ENCODE measurements around the gene RBMS1.

The RBMS1 gene

DNA sequence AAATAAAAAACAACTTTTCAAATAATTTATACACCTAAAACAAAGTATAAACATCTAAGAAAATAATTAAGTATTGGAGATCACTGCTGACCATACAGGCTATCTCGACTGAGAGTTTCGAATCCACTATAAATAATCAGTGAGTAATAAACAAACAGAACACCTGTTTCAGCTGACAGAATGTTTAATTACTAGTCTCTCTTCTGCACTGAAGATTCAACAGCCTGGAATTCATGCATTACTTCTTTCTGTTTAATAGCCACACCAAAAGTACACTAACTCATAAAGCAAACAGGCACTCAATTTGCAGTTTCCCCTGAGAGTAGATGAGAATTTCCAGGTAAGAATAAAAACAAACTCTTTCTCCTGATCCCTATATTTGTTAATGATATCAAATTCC lies 138.5 kb downstream of the RBMS1 start:
- no peak for DNase-seq

DNA sequence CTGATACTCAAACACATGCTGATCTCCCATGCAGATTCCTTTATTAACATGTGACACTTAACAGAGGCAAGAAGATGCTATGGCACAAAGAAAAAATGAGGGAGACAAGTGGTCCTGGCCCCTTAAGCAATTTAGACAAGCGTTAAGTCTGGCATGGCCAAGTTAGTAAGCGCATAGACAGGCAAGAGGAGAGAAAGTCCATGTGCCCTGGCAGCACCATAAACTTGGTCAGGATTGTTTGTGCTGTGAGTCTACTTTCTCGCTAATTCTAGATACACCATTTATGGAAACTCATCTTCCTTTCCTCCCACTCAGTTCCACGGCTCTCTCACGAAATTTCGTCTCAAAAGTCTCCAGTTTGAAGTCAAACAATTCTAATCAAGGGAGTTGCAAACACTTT lies 138.9 kb downstream of the RBMS1 start:
- DNase-seq, result no peak

DNA sequence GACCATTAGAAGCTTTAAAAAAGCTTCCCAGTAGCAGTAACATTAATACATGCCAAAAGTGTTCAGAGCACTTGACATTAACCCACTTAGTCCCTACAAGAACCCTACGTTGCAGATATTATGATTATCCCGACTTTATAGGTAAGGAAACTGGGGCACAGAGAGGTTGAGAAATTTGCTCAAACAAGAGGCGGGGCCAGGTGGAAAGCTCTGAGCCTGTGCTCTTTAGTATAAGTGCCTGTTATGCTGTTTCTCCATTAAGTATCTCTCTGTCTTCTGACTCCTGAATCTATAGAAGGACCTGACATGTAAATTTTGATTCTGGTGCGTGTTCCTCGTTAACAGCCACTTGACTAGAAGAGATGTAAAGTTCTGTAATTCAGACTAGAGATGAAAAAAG lies 139.8 kb downstream of the RBMS1 start:
- no peak for DNase-seq

DNA sequence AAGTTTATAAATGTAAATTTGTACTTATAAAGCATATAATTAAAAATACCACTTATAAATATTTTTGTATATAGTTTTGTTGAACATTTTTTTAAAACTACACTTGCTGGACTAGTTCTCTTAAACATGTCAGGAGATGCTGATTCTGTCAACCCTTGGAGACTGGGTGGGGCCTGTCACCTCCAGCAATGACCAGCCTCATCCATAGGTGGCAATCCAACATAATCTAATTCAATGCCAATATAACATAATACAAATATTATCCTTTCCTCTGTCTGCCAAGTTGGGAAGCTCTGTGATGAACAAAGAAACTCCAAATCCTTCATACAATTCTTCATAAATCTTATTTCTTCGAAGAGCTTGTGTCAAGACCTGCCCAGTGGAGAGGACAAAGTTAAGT lies 140.4 kb downstream of the RBMS1 start:
- DNase-seq, result no peak

DNA sequence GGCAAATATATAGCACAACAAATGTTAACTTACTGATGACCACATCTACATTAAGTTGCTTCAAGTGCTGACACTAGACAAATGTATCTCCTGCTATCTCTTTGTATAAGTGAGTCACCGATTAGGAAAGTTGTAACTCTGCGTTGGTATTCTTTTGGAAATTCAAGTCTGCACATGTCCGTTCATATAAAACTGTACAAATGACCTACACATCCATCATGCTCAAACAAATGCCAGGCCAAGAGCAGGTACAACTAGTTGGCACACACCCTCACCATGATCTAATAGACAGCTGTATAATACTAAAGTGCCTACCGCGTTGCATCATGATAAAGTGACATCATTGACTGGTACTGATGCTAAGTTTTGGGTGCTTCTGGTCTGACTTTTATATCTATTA lies 141.1 kb downstream of the RBMS1 start:
- no peak for DNase-seq

DNA sequence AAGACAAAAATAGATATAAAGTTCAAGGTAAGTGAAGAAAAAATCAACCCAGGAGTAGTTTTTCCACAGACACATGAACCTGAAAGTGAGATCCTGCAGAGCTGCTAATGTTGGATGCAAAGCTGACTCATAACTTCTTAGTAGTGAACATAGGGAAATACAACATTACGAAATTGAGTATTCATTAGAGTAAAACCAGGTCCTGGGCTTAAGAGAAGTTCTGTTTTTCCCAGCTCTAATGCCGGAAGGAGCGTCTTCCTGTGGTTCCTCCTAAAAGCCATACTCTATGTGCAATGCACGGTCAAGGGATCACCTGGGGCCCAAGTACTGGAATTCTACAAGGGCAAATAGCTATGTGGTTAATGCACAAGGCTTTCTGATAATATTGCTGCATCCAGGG lies 141.7 kb downstream of the RBMS1 start:
- DNase-seq, result no peak

DNA sequence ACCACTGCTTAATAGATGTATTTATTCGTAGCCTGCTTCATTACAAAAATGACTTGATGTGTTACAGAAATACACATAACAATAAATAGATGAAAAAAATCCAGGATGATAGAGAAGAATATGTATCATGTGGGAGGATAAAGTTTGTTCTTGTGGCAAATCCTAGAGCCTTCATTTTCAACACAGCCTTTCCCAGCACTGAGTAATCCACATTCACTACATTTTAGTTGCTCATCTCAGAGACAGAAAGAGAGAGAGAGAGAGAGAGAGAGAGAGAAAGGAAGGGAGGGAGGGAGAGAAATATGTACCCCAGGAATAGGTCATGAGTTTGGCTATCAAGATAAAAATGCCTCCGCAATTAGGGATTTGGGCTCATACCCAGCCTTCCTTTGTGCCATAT lies 144.3 kb downstream of the RBMS1 start:
- no peak for DNase-seq

DNA sequence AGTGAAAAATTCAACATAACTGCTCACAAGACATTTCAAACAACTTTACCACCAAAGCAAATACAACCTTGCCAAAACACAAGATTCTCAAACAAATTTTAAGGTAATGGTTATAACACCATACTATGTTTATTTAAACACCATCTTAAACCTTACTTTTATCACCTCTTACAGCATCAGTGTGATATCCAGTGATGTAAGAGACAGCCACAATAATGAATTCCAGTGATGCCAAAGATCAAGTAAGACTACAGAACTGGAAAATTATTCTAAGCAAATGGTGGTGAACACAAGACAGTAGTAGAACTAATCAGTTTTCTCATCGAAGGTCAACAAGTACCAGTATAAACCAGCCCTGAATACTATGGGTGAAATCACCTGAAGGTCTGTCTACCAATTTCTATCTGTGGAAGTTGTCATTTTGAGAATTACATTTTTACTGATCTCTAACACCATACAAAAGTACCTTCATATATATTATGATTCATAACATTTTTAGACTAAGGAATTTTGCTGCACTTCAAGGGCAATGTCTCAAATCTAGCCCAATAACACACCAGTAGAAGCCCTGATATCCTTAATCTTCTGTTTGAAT lies 146.2 kb downstream of the RBMS1 start:
- no peak for DNase-seq

DNA sequence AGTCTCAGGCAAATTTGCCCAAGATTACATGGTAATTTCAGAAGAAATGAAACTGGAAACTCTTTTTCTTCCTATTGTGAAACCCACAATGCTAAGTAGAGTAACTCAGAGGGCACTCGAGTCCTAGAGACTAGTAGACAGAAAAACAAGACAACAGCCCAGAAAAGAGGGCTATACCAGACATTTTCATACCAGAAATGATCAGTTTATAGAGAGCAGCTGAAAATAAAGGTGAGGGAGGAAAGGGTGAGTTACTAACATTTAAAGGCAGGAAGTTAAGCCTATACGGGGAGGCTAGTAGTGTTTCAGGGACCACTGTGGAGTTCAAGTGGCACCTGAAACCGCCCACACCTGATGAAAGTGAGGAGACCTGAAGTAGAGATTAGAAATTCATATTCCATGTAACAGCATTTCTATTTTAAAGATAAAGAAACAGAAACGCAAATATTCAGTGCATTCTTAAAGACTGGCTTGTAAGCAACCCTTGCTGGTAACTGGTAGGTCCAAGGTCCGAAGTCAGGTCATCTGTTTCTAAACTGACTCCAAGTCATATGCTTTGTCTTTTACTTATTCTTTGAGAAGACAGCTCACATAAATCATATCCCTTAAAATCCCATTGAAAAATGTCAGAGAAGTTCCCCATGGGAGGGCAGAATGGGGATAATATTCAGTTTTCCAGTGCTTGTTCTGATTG lies 148.4 kb downstream of the RBMS1 start:
- no peak for DNase-seq

DNA sequence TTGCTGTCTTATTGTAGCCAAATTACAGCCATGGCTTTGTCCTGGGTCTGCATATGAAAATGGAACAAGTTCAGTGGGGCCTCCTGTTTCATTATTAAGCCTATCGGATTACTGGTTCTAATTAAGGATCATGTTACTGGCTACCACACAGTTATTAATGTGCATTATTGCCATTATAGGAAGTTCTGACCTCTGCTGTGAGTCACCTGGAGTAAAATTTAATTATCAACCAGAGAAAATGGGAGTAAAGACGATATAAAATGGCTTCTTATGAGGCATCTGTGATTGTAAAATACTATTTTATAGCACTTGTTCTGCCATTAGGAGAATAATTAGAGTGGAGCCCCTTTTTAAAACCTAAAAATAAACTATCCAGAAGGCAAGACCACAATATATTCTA lies 150.2 kb downstream of the RBMS1 start:
- DNase-seq, result no peak

DNA sequence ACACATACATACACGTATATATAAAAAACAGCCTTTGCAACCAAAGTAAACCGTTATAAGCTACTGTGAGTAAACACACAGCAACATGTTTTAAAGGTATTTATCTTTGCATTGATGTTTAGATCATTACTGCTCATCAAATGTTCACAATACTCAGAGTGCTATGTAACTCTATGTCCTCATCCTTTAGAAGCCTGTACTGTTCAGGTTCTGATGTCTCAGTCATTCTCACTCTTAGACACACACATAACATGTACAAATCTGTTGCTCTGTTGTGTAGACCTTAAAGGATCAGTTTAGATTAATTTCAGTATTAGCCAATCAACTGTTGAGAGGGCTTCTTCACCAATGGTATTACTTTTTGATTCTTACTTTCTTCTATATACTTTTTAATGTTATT lies 153.9 kb downstream of the RBMS1 start:
- no peak for DNase-seq

DNA sequence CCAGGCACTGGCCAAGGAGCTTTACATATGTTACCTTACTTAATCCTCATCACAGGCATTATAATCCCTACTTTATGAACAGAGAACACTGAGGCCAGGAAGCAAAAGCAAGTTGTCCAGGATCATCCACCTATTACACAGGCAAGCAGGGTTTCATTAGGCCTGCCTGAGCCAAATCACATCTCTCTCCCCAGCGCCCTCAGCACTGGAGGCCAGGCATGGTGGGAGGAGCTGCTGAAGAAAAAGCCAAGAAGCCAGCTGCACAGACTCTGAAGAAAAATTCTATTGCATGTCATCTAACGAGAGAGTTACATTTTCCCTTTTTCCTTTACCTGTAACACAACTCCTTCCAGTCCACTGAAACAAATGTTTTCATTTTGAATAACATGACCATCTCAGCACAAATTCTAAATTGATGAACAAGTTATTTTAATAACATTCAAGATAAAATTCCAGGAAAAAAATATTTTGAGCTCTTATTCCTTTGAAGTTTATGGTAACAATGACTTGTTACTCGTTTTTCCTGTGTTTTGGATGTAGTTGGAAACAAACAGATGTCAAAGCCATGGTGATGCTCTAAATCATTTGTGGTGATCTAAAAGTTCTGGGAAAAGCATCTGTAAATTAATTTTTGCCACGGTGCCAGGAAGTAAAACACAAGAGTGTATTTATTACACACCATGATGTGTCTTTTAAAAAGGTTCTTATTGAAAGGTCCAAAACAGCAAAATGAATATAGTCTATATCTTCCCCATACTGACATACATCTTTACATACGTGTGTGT lies 154.5 kb downstream of the RBMS1 start:
- DNase-seq, result no peak

DNA sequence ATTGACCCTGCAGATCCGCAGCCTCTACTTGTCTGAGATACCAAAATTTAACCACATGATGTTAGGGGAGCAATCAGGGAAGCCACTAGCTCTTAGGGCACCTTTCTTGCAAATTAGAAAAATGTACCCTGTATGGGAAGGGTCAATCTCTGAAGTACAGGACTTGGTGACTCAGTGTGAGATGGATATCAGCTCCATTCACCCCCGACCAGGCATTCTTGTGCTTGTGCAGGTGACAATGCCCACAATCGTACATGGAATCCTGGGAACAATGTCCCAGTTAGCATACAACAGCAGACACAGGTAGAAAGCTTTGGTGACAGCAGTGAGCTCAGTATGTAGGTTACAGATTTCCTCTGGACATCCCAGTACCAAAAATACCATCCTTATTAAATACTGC lies 155.9 kb downstream of the RBMS1 start:
- no peak for DNase-seq

DNA sequence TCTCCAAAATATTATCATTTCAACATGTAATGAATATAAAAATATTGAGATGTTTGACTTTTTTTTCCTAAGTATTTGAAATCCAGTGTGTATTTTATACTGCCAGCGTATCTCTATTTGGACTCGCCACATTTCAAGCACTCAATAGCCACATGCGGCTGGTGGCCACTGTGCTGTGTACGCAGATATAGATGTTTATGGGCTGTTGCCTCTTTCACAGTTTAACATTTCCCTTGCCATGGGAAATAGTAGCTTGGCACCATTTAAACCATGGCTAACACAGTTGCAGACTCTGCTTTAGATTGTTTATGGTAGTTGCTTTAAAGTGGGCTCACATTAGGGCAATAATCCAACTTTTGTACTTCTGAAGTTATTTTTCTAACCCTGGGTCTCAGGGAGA lies 157.0 kb downstream of the RBMS1 start:
- no peak for DNase-seq

DNA sequence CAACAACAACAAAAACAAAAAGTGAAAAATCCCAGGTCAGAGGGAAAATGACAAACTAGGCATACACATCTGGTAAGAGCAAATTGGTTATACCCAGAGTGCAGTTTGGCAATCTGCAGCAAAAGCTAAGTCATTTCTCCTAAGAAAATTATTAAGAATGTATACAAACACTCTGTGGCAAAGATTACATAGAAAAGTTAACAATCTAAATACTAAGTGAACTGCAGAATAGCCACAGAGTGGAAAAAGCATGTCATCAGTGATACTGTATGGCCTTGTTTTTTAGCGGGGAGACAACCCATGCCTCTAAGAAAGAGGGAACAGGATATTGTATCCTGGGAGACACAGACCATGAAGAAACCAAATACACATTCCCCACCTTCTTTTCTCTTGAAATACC lies 157.5 kb downstream of the RBMS1 start:
- no peak for DNase-seq

DNA sequence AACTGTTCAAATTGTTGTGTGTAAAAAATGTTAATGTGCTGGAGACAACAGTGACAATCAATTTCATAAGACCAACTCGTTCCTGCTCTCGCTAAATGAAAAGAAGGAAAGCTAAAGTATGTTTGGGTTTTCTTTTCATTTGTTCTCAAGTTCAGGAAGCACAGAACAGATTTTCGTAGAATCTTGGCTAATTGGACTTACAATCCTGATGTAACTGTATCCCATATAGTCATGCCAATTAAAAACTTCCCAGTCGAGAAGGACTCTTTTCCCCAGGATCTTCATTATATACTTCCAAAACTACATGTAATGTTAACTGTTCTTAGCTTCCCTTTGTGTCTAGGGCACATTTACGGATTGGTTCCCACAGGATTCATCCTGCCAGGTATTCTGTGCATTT lies 158.2 kb downstream of the RBMS1 start:
- DNase-seq, result no peak

DNA sequence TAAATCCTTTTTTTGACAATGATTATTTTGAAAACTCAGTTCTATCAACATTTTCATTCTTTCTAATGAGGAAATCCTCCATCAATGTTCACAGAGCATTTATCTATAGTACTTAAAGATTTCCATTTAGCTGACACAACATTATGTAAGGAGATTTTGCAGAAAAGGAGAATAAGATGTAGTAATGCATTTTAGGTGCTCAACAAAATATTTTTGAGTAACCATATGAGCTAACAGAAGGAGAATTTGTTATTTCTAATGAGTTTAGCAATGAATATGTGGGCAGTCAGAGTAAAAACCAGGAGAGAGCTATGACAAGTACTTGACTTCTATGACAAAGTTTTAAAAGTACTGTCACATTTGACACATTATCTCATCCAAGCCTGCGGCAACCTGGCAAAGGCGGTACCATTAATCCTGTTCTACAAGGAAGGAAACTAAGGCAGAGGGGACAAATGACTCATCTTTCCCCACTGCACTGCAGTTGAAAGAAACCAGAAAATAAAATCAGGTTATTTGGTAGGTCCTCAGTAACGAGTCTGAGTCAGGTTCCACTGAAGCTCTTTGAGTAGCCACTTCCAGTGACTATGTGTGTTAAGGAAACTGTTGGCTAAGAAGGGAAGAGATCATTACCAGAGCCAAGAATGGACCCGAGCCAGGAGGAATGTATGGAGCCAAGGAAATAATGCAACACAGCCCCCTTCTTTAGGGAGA lies 159.4 kb downstream of the RBMS1 start:
- no peak for DNase-seq

DNA sequence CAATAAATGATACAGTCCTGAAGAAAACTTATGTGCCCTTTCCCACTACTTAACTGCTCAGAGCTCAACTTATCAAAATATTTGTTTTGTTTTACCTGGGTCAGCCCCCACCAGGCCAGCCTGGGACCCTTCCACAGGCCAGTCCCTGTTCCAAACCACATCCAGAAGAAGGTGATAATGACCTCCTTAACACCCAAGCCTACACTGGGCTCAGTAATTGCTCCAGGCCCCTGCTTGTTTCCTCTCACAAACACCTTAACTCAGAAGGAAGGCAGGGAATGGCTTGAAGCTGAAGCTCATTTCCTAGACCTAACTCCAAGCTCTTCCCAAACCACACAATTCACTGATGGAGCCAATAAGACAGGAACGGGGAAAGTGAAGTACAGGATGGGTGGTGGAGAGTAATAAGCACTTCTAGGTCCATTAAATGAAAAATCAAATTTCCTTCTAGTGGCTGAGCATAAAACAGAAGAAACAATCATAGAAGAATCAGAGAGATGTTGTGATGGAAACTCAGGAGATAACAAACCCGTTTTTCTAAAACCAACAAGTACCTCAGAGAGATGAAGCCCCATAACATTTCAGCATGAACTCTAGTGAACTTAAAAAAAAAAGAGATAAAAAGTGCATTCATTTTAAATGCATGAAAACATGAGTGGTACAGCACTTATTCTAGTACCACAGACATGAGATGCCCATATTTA lies 160.1 kb downstream of the RBMS1 start:
- no peak for DNase-seq

DNA sequence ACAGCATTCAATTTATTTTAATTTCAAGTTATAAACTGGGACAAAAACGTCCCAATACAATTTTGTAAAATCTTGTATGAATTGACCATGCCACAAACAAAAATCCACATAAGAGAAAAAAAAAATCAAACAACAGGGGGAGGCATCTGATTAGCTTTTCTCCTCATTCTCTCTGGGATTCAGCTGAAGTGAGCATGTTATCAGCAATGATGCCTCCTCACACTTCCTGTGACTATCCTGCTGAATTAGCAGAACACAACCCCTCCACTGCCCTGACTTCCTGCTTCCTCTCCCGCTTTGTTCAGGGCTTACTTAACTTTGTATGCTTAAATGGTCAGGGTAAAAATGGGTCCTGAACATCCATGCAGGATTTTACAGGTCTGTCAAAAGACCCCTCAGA lies 161.3 kb downstream of the RBMS1 start:
- no peak for DNase-seq

DNA sequence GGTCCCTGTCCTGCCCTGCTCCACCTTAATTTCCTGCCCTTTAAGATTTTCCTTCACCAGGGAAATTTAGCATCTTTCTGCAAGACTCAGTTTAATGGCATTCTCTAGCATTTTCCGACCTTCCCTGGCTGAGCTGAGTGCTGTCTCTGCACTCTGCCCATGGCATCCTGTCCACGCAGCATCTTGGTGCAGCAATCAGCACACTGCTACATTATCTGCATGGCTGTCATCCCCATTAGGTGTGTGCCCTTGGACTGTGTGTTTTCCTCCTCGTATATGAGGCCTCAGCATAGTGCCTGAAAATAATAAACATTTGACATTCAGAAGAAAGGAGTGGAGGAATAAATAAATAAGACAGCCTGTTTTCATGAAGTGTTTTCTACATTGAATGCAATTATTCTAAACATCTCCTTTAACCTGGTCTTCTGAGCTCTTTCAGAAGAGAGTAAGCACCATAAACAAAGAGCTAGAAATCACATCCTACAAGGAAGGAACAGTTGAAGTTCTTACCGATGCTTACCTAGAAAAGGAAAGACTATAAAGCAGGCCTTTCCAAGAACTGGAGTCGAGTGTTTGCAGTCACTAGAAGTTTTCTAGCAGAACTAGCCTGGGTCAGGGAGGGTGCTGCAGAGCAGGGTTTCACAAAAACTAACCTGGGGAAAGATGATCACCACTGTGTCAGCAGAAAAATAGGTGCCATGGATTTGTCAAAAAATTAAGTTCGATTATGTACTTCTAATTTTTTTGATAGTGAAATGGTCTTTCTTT lies 162.2 kb downstream of the RBMS1 start:
- no peak for DNase-seq

DNA sequence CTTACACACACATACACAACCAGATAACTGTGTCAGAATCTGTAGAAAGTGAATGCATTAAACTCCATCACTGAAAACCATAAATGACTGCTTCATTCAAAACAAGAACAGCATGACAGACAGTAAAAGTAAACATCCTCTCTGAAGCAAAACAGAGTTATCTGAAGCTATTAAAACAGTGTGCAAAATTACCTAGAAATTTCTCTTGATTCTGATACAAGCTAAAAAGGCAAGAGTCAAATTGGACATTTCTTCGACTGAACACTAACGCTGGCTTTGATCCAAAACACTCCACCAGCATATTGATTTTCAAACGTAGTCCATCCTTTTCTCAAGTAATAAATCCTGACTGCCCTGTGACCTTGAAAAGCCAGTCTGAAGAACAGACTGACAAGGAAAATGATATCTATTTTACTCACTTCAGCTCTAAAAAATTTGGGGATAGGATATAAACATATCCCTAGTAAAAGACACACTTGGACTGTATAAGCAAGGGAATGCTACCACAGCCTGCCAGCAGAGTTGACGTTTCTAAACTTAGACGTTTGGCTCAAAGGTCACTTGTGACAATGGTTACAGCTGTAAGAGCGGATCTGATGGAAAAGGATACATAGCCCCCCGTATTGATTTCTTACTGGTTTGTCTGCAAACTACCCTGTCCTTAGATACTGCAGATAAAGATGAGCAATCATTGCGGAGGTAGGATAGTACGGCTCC lies 164.6 kb downstream of the RBMS1 start:
- no peak for DNase-seq

DNA sequence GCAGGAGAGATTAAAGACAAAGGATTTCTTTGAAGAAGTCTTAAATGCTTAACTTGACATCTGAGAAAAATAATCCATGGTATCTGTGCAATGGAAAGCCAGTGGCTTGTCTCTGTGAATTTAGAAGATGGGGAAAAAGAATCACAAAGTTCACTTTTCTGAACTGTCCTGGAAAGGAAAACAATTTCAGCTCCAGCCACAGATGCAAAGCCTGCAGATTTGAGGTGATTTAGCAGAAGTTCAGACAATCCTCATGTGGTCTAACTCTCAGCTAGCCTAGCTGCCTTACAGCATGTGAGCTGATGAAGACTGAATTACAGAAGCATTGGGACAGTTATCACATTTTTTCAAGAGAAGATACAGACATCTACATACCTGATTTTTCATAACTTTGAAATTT lies 166.8 kb downstream of the RBMS1 start:
- no peak for DNase-seq
